Stimulated activated effector memory CD8-positive, alpha-beta T cell treated with anti-CD3 and anti-CD28 coated beads, Interleukin-12 subunit alpha, Interleukin-12 subunit beta, amount 100 ng/mL, for 72 hours (primary cell): ENCODE results near the gene MUC5AC.
"Not testable (repeated sequence)": the region's sequence is repeated elsewhere in the genome, so short reads cannot be mapped to it uniquely, and the experiment has no call there.

Experiments
- ATAC-seq: fragments of 150-1000 bp; cut with Tn5 transposase; 2 replicates; pipeline ENCODE4 v1.10.0; 2021
- DNase-seq, 2 donors: peaks; one replicate each; pipeline ENCODE4 v3.0.0; 2021 to 2022; ENCODE audit warnings: low spot score in 2 of 2
- H3K27ac Mint-ChIP-seq: one replicate; pipeline ENCODE4 v1.8.0; 2022; ENCODE audit warnings: mild to moderate bottlenecking, mixed read lengths
- H3K36me3 Mint-ChIP-seq: one replicate; pipeline ENCODE4 v1.8.0; 2022; ENCODE audit warnings: mild to moderate bottlenecking, mixed read lengths
- H3K4me1 Mint-ChIP-seq: one replicate; pipeline ENCODE4 v1.8.0; 2022; ENCODE audit warnings: mixed read lengths
- H3K4me3 Mint-ChIP-seq: one replicate; pipeline ENCODE4 v1.8.0; 2022; ENCODE audit warnings: mild to moderate bottlenecking, mixed read lengths
- H3K9me3 Mint-ChIP-seq: one replicate; pipeline ENCODE4 v1.8.0; 2022; ENCODE audit warnings: mixed read lengths

Gene MUC5AC

DNA sequence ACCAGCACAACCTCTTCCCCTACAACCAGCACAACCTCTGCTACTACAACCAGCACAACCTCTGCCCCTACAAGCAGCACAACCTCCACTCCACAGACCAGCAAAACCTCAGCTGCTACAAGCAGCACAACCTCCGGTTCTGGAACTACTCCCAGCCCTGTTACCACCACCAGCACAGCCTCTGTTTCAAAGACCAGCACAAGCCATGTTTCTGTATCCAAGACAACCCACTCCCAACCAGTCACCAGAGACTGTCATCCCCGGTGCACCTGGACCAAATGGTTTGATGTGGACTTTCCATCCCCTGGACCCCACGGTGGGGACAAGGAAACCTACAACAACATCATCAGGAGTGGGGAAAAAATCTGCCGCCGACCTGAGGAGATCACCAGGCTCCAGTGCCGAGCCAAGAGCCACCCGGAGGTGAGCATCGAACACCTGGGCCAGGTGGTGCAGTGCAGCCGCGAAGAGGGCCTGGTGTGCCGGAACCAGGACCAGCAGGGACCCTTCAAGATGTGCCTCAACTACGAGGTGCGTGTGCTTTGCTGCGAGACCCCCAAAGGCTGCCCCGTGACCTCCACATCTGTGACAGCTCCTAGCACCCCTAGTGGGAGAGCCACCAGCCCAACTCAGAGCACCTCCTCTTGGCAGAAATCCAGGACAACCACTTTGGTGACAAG lies 30.8 kb downstream of the MUC5AC start:
- not testable (repeated sequence) for ATAC-seq, H3K9me3 Mint-ChIP-seq, DNase-seq, H3K4me3 Mint-ChIP-seq, H3K4me1 Mint-ChIP-seq, H3K27ac Mint-ChIP-seq, H3K36me3 Mint-ChIP-seq

DNA sequence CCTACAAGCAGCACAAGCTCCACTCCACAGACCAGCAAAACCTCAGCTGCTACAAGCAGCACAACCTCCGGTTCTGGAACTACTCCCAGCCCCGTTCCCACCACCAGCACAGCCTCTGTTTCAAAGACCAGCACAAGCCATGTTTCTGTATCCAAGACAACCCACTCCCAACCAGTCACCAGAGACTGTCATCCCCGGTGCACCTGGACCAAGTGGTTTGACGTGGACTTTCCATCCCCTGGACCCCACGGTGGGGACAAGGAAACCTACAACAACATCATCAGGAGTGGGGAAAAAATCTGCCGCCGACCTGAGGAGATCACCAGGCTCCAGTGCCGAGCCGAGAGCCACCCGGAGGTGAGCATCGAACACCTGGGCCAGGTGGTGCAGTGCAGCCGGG lies 32.1 kb downstream of the MUC5AC start:
- H3K4me1 Mint-ChIP-seq, H3K36me3 Mint-ChIP-seq, ATAC-seq, DNase-seq, H3K9me3 Mint-ChIP-seq, H3K4me3 Mint-ChIP-seq, H3K27ac Mint-ChIP-seq: not testable (repeated sequence)

DNA sequence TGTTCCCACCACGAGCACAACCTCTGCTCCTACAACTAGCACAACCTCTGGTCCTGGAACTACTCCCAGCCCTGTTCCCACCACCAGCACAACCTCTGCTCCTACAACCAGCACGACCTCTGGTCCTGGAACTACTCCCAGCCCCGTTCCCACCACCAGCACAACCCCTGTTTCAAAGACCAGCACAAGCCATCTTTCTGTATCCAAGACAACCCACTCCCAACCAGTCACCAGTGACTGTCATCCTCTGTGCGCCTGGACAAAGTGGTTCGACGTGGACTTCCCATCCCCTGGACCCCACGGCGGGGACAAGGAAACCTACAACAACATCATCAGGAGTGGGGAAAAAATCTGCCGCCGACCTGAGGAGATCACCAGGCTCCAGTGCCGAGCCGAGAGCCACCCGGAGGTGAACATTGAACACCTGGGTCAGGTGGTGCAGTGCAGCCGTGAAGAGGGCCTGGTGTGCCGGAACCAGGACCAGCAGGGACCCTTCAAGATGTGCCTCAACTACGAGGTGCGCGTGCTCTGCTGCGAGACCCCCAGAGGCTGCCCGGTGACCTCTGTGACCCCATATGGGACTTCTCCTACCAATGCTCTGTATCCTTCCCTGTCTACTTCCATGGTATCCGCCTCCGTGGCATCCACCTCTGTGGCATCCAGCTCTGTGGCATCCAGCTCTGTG lies 34.2 kb downstream of the MUC5AC start:
- not testable (repeated sequence) for H3K4me1 Mint-ChIP-seq, H3K36me3 Mint-ChIP-seq, DNase-seq, H3K9me3 Mint-ChIP-seq, ATAC-seq, H3K27ac Mint-ChIP-seq, H3K4me3 Mint-ChIP-seq

DNA sequence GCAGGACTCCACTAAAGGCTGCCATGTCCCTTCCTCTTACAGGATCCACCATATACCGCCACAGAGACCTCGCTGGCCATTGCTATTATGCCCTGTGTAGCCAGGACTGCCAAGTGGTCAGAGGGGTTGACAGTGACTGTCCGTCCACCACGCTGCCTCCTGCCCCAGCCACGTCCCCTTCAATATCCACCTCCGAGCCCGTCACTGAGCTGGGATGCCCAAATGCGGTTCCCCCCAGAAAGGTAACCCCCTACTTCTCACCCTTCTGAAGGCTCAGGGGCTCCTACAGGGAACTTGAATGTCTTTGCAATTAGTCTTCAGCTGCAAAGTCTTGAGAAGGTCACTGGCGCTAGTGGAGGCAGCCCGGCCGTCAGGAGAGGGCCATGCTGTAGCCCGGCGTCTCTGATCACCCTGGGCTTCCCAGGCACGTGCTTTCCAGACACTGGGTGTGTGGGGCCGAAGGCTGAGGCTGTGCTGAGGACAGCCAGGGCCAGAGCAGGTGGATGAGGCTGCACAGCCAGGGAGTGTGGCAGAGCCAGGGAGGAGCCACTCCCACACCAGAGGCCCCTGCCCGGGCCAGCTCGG lies 35.1 kb downstream of the MUC5AC start:
- no peak for DNase-seq
- Mint-ChIP-seq H3K27ac (no peak overlapping the region), H3K36me3 (no peaks in the 10 kb centered on the region), H3K4me1 (no peaks in the 10 kb centered on the region), H3K9me3 (no peaks in the 10 kb centered on the region), H3K4me3 (no peak overlapping the region)
- no peak for ATAC-seq

DNA sequence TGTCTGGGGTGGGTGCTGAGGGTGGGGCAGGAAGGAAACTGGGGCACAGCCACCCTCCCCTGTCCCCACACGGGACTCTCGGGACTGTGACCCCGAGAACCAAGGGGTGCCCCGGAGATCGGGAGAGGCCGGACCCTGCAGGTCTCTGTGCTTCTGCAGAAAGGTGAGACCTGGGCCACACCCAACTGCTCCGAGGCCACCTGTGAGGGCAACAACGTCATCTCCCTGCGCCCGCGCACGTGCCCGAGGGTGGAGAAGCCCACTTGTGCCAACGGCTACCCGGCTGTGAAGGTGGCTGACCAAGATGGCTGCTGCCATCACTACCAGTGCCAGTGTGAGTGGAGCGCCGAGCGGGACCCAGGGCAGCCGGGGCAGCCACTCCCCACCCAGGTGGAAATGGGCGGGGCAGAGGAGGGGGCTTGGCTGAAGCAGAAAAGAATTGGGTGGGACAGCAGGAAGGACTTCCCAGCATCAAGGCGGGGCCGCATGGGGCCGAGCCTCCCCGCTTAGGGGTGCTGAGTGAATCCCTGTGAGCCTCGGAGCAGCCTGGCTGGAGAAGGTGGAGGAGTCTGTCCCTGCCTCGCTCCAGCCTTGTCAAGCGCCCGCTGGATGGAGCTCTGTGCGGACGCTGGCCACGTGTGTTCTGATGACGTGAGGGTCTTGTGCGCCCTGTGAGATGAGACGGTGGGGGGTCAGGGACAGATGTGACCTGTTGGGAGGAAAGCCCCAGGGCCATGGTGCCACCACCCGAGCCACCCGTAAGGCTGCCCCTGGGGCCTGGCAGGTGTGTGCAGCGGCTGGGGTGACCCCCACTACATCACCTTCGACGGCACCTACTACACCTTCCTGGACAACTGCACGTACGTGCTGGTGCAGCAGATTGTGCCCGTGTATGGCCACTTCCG lies 35.8 kb downstream of the MUC5AC start:
- no peak for ATAC-seq
- no peaks in the 10 kb centered on the region for H3K4me1 Mint-ChIP-seq
- no peaks in the 10 kb centered on the region for H3K36me3 Mint-ChIP-seq
- no peak for DNase-seq
- no peak overlapping the region for H3K27ac Mint-ChIP-seq
- H3K4me3 Mint-ChIP-seq = no peak overlapping the region
- H3K9me3 Mint-ChIP-seq = no peaks in the 10 kb centered on the region

DNA sequence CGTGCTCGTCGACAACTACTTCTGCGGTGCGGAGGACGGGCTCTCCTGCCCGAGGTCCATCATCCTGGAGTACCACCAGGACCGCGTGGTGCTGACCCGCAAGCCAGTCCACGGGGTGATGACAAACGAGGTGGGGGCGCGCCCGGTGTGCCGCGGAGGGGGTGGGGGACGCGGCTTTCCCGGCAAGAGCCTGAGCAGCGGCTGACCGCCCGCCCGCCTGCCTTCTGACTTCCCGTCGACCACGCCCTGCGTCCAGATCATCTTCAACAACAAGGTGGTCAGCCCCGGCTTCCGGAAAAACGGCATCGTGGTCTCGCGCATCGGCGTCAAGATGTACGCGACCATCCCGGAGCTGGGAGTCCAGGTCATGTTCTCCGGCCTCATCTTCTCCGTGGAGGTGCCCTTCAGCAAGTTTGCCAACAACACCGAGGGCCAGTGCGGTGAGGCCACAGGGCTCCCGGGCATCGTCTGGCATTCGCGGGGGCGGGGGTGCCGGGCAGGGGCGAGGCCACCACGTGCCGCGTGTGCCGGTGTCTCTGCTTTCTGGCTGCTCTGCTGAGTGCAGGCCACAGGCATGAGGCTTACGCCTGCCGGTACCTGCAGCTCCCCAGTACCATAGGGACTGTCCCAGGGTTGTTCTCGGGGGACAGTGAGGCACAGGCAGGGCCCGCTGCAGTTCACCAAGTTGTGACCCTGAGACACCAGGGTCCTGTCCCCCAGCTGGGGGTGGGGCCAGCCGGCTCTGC lies 36.7 kb downstream of the MUC5AC start:
- H3K4me3 Mint-ChIP-seq = no peak overlapping the region
- no peaks in the 10 kb centered on the region for H3K36me3 Mint-ChIP-seq
- no peak for DNase-seq
- no peaks in the 10 kb centered on the region for H3K4me1 Mint-ChIP-seq
- H3K27ac Mint-ChIP-seq = no peak overlapping the region
- no peak for ATAC-seq
- no peaks in the 10 kb centered on the region for H3K9me3 Mint-ChIP-seq

DNA sequence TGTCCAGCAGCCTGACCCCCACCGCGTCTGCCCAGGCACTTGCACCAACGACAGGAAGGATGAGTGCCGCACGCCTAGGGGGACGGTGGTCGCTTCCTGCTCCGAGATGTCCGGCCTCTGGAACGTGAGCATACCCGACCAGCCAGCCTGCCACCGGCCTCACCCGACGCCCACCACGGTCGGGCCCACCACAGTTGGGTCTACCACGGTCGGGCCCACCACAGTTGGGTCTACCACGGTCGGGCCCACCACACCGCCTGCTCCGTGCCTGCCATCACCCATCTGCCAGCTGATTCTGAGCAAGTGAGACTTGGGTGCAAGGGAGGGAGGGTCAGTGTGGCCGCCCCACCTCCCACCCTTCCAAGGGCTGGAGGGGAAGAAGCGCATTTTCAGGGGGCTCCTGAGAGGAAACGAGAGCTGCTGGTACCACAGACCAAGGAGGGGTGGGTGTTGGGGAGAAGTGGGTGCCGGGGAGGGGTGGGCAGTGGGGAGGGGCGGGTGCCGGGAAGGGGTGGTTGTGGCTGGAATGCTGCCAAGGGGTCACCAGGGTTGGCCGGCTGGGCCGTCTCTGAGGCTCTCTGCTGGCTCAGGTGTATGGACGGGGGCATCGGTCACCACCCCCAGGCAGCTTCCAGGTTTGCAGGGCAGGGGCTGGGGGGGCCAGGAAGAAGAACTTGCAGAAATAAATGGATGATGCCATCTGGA lies 37.4 kb downstream of the MUC5AC start:
- Mint-ChIP-seq H3K27ac (no peak overlapping the region), H3K36me3 (no peaks in the 10 kb centered on the region), H3K4me1 (no peaks in the 10 kb centered on the region), H3K9me3 (no peaks in the 10 kb centered on the region), H3K4me3 (no peak overlapping the region)
- no peak for DNase-seq
- ATAC-seq = no peak

DNA sequence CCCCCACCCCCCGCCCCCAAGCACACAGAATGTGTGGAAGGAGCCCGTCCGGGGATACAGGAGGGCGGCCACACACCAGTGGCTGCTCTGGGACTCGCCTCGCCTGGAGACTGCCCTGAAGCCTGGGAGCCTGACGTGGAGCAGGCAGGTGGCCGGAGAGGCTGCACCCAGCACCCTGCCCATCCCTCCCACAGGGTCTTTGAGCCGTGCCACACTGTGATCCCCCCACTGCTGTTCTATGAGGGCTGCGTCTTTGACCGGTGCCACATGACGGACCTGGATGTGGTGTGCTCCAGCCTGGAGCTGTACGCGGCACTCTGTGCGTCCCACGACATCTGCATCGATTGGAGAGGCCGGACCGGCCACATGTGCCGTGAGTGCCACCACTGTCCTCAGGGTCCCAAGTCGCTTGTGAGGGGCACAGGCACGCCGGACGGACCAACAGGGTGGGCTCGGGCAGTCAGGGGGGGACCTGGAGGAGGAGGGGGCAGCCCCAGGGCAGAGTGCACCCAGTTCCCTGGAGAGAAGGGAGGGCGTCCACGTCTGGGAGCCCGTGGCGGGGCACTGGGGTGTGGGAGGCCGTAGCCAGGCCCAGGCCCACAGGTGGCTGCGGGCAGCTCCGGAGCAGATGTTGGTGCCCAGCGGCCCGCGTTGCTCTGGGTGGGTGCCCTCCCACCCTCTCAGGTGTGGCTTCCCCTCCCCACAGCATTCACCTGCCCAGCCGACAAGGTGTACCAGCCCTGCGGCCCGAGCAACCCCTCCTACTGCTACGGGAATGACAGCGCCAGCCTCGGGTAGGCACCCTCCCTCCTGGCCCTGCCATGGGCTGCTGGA lies 38.1 kb downstream of the MUC5AC start:
- Mint-ChIP-seq H3K9me3 (no peaks in the 10 kb centered on the region), H3K27ac (no peak overlapping the region), H3K36me3 (no peaks in the 10 kb centered on the region), H3K4me3 (no peak overlapping the region), H3K4me1 (no peaks in the 10 kb centered on the region)
- no peak for DNase-seq
- no peak for ATAC-seq

DNA sequence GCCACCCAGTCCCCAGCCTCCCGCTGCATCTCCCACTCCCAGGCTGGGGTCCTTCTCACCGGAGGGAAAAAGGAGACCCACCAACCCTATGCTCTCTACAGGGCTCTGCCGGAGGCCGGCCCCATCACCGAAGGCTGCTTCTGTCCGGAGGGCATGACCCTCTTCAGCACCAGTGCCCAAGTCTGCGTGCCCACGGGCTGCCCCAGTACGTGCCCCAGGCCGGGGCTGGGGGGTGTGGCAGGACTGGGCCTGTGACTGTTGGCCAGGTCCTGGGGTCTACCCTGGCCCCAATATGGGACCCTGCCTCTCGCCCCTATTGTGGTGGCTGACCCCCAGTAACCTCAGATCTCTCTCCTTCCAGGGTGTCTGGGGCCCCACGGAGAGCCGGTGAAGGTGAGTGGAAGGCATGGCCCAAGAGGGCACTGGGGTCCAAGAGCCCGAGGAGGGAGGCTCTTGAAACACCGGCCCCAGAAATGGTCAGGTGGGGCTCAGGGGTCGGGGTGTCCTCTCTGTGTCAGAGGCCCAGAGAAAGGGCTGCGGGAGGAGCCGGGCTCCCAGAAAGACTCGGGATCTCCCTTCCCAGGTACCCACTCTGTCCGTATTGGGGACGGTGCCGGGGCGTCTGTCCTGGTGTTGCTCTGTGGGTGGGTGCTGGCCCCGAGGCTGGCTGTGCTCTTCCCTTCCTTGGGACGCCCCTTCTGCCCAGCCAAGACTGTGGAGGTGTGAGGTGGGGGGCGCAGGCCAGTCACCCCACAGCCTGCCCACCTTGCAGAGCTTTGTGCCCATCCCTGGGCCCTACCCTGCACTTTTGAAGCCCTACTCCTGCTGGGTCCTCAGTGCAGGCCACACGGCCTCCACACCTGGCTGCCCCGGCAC lies 39.0 kb downstream of the MUC5AC start:
- no peak overlapping the region for H3K27ac Mint-ChIP-seq
- ATAC-seq (no peak), DNase-seq (no peak)
- no peaks in the 10 kb centered on the region for H3K36me3 Mint-ChIP-seq
- no peaks in the 10 kb centered on the region for H3K9me3 Mint-ChIP-seq
- H3K4me1 Mint-ChIP-seq = no peaks in the 10 kb centered on the region
- H3K4me3 Mint-ChIP-seq = no peak overlapping the region

DNA sequence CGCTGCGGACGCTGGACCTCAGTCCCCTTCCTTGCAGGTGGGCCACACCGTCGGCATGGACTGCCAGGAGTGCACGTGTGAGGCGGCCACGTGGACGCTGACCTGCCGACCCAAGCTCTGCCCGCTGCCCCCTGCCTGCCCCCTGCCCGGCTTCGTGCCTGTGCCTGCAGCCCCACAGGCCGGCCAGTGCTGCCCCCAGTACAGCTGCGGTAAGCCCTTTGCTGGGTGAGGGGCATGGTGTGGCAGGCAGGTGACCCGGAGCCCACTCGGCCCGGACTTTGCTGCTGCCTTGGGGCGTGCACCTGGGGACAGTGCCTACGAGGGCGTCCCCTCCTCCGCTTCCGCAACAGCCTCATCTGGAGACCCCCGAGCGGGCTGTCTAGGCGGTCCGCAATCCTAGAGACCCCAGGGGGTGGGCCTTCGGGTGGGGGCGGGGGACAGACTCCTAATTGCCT lies 39.7 kb downstream of the MUC5AC start:
- no peak overlapping the region for H3K27ac Mint-ChIP-seq
- H3K9me3 Mint-ChIP-seq = no peaks in the 10 kb centered on the region
- no peaks in the 10 kb centered on the region for H3K36me3 Mint-ChIP-seq
- ATAC-seq = no peak
- no peaks in the 10 kb centered on the region for H3K4me1 Mint-ChIP-seq
- H3K4me3 Mint-ChIP-seq = no peak overlapping the region
- DNase-seq = no peak

DNA sequence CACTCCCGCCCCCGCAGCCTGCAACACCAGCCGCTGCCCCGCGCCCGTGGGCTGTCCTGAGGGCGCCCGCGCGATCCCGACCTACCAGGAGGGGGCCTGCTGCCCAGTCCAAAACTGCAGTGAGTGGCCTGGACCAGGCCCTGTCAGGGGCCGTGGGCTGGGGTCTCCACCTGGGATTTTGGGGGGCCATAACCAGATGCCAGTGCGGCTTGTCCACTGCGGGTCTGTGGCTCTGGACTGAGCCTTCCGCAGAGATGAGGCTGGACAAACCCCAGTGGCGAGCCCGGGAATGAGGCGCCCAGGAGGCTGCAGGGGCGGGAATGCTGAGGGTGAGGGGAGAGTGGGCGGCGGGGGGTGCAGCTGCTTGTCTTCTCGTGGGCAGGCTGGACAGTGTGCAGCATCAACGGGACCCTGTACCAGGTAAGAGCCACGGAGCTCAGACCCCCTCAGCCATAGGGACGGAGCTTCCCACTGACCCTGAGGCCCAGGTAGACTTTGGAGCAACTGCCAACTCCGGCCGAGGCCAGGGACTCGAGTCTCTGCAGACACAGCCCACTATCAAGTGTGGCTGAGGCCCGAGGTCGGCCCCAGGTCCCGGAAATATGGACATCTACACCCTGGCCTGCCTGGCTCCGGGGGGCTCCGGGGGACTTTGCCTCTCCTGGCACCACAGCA lies 40.3 kb downstream of the MUC5AC start:
- DNase-seq (no peak), ATAC-seq (no peak)
- Mint-ChIP-seq H3K4me1 (no peaks in the 10 kb centered on the region), H3K36me3 (no peaks in the 10 kb centered on the region), H3K27ac (no peak overlapping the region), H3K9me3 (no peaks in the 10 kb centered on the region), H3K4me3 (no peak overlapping the region)

DNA sequence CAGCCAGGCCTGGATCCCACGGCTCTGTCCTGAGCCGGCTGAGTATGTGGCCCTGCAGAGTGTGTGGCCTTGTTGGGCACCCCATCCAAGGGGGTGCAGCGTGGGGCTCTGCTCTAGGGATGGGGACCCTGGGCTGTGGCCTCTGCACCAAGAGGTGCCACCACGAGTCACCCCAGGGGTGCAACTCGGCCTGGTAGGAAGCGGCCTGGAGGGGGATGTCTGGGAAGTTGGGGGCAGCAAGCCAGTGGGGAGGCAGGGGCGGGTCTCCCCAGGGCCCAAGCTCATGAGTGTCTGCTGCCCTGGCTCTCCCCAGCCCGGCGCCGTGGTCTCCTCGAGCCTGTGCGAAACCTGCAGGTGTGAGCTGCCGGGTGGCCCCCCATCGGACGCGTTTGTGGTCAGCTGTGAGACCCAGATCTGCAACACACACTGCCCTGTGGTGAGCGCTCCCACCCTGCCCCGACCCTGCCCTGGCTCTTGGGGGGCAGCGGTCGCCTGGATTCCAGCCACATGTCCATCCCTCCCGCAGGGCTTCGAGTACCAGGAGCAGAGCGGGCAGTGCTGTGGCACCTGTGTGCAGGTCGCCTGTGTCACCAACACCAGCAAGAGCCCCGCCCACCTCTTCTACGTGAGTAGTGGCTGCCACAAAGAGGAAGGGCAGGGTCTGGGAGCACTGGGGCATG lies 40.9 kb downstream of the MUC5AC start:
- no peaks in the 10 kb centered on the region for H3K36me3 Mint-ChIP-seq
- no peak for DNase-seq
- ATAC-seq = no peak
- H3K4me1 Mint-ChIP-seq = no peaks in the 10 kb centered on the region
- no peak overlapping the region for H3K27ac Mint-ChIP-seq
- no peaks in the 10 kb centered on the region for H3K9me3 Mint-ChIP-seq
- no peak overlapping the region for H3K4me3 Mint-ChIP-seq
